ENCODE results near the gene SENP5.

DNA sequence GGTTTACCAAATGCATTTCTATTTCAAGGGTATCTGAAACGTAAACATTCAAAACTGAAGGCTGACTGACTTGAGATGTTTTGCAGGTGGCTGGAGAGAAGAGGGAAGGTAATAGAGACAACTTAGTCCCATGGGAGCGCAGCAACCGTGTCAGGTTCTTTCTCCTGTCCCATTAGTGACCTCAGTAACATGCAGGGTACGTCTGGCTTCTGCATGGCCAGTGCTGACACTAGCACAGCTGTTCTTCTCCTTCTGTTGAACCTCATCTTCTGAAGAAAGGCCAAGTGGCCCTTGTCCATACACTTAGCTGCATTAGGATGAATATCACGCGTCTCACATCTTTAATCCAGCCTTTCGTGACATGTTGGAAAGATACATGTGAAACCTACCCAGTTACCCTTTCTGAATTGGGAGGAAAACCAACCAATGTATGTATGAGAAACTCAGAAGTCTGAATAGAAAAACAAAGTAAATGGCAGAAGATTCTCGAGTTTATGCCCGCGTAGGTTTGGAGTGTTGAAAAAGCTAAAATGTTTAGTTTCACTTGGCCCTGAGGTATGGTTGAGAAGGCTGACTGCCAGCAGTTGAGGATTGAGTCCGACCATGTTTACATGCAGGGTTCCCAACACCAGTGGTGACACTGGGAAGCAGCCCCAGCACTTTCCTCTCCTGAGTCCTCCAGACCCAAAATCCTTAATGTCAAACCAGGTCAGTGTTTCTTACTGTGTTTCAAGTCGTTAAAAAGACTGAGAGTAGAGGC lies 64.3 kb downstream of the SENP5 start:
- TF ChIP-seq, protein P1, sequence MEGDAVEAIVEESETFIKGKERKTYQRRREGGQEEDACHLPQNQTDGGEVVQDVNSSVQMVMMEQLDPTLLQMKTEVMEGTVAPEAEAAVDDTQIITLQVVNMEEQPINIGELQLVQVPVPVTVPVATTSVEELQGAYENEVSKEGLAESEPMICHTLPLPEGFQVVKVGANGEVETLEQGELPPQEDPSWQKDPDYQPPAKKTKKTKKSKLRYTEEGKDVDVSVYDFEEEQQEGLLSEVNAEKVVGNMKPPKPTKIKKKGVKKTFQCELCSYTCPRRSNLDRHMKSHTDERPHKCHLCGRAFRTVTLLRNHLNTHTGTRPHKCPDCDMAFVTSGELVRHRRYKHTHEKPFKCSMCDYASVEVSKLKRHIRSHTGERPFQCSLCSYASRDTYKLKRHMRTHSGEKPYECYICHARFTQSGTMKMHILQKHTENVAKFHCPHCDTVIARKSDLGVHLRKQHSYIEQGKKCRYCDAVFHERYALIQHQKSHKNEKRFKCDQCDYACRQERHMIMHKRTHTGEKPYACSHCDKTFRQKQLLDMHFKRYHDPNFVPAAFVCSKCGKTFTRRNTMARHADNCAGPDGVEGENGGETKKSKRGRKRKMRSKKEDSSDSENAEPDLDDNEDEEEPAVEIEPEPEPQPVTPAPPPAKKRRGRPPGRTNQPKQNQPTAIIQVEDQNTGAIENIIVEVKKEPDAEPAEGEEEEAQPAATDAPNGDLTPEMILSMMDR (IDR thresholded peaks at IDR 0.05): no peak
- TF ChIP-seq POLR2A (IDR thresholded peaks at IDR 0.05): no peak
- no peak for TF ChIP-seq EP300 (IDR thresholded peaks at IDR 0.05)
